MV-4-11 (cell line): ENCODE data around the gene NXT1.

Source experiments
- DNase-seq: peaks from one replicate; lab custom pipeline; 2025; lab: John Stamatoyannopoulos, UW

NXT1 gene

GRCh38 chr20:23391707-23392310, 41.2 kb downstream of the NXT1 start:
- DNase-seq, result no peak

- DNase-seq, result peak; percentile 29
Measured at GRCh38 chr20:23393996-23394775, 43.6 kb downstream of the NXT1 start.

GRCh38 chr20:23396950-23397627, 46.5 kb downstream of the NXT1 start:
- no peak for DNase-seq

- DNase-seq, result peak; percentile 49
Measured at GRCh38 chr20:23397961-23398360, 47.4 kb downstream of the NXT1 start.

GRCh38 chr20:23399568-23400241, 49.1 kb downstream of the NXT1 start:
- DNase-seq, result peak; percentile 21

DNA sequence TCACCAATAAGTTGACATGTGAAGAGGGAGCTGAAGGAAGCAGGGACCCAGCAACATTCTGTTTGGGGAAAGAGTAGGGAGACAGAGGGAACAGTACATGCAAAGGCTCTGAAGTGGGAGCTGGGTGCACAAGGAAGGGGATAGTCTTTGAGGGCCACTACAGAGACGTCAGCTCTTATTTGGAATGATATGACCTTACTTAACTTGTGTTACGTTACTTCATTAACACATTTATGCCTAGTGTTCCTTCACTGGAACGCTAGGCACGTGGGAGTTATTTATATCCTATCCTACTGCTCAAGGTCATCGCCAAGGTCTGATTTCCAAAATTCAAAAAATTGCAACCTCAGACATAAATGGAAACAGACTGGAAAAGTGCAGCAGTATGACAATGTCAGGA, 50.5 kb downstream of the NXT1 start:
- DNase-seq, result no peak

- DNase-seq, result no peak
Measured at GRCh38 chr20:23403751-23404150, 53.2 kb downstream of the NXT1 start.

GRCh38 chr20:23404196-23404595, 53.6 kb downstream of the NXT1 start:
- no peak for DNase-seq
